LNCAP (cell line): ENCODE measurements around the gene SPTB.

Source experiments
- TF ChIP-seq, protein P1 (sequence below): fragments of 450-650 bp; IDR thresholded peaks from 2 replicates; pipeline ENCODE4 v1.5.1; 2017; ENCODE audit warnings: mild to moderate bottlenecking

SPTB gene

DNA sequence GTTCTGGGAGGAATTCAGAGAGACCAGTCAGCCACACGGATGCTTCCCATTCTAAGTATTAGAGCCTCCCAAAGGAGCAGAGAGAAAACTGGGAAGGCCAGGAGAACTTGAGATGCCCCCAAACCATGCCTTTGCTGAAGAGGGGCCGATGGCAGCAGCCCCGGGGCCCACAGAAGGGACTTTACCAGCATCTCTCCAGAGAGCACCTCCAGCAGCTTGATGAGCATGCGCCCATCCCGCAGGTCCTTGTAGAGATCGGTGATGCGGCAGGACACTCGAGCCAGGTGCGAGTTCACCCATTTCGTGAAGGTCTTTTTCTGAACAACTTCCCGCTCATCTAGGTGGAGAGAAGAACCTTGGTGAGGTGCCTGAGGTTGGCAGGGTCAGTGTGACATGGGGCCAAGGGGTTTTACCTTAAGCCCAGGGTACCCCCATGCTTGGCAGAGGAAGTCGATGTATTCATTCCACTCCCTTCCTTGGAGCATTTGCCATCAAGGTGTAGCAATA is 74.9 kb downstream of the SPTB start:
- TF ChIP-seq, protein P1, sequence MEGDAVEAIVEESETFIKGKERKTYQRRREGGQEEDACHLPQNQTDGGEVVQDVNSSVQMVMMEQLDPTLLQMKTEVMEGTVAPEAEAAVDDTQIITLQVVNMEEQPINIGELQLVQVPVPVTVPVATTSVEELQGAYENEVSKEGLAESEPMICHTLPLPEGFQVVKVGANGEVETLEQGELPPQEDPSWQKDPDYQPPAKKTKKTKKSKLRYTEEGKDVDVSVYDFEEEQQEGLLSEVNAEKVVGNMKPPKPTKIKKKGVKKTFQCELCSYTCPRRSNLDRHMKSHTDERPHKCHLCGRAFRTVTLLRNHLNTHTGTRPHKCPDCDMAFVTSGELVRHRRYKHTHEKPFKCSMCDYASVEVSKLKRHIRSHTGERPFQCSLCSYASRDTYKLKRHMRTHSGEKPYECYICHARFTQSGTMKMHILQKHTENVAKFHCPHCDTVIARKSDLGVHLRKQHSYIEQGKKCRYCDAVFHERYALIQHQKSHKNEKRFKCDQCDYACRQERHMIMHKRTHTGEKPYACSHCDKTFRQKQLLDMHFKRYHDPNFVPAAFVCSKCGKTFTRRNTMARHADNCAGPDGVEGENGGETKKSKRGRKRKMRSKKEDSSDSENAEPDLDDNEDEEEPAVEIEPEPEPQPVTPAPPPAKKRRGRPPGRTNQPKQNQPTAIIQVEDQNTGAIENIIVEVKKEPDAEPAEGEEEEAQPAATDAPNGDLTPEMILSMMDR: no peak

DNA sequence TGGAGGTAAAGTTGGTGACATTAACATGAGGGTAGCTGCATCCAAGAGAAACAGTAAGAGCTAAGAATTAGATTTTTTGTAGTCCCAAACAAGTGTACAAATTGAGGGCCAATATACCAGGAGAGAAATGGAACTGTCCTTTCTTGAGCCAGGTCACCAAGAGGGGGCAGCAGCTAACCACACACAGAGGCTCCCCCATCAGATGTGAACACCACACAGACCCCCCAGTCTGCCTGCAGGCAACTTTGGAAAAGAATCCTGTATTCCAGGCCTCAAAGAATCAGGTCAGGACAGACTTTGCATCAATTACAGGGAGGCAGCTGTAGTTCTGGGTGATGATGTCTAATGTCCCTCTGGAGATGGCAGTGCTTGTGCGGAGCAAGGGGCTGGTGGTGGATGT is 77.9 kb downstream of the SPTB start:
- TF ChIP-seq, protein P1: no peak; the same call in 1 of the 2 replicates

DNA sequence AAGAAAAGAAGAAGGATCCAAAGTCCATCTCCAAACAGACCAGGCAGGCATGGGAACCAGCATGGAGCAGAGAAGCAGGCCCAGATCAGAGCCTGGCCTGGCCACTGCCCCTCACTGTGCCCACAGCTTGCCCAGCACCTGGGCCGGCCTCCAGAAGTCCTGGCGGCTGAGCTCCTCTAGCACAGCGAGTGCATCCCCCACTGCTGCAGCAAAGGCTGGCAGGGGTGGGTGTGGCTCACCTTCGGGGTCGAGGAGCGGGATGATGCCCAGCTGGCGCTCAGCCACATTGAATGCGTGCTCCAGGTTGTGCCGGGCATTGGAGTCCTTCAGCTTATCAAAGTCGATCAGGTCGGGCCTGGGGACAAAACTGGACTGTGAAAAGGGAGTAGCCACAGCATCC is 78.7 kb downstream of the SPTB start:
- TF ChIP-seq, protein P1: no peak

DNA sequence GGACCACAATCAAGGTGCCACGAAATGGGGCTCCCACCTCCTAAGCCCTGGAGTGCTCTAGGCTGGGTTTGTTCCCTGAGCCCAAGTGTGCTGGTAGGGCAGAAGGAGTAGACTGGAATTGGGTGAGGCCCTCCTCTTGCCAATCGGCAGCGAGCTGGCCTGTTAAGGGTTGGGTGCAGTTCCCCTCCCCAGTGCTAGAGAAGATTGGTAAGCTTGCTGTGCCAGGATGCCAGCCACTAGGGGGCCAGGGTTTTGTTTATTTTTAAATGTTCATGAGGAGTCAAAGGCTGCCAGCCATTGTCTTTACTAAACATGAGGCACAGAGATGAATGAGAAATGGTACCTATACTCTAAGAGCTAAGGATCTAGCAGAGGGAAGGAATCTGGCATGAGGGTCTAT is 79.7 kb downstream of the SPTB start:
- TF ChIP-seq, protein P1: peak; percentile 65

DNA sequence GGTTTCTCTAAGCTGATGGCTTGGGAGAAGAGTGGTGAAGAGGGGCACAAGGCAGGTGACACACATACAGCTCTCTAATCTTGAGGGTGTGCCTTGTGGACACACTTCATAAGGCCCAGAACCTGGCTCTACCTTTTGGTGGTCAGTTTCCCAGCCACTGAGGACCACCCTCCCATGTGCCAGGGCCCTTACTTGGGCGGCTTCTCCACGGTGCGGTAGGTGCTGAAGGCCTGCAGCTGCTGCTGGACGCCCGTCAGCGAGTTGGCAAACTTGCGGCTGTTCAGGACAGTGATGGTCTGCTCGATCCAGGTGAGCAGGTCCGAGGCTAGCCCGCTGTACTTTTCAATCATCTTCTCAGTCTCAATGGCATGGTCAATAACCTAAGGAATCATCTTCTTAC is 80.2 kb downstream of the SPTB start:
- TF ChIP-seq, protein P1: no peak

DNA sequence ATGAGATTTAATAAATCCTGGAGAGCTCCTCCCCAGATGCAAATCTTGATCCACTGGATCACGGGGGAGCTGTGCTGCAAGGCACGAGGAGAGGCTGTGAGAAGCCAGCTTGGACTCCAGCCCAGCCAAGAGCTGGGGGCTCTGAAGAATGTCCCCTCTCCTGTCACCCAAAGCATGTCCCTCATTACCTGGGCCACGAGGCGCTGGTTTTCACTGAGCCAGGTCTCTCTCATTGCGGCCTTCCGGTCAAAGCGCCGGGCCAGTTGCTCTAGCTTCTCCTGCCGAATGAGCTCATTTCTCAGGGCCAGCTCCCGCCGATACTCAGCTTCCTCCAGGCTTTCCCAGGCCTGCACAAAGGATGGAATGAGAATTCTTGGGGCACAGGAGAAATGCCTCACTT is 83.3 kb downstream of the SPTB start:
- TF ChIP-seq, protein P1: no peak

DNA sequence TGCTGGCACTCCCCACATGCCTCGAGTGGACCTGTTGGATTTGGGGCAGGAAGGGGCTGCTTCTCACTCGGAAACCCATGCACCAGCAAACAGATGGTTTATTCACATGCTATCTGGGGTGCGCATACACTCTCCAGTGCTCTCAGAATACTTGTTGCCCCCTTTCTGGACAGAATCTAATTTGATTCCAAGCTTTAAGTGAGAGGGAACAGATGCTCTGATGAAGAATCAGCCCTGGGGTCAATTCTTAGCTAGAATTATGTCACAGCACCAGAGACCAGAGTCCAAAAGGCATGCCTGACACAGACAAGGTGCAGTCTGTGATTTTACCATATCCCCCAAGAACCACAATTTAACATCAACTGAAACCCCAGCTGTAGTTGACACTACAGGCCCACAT is 83.8 kb downstream of the SPTB start:
- TF ChIP-seq, protein P1: no peak

DNA sequence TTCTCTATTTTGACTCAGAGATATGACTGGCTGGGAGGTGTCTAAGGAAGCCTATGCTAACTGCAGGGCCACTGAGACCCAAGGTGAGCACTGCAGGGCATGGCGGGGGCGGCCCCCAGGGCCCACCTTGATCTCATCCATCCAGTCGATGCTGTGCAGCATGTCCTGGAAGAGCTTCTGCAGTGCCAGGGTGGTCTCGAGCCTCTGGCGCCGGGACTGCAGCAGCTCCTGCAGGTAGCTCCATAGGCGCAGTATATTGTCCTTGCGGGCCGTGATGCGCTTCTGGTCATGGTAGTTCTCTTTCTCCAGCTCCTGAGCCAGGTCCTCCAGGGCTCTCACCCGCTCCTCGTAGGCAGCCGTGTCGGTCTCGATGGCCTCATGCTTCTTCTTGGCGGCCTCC is 84.5 kb downstream of the SPTB start:
- TF ChIP-seq, protein P1: no peak
